ENCODE data around the gene LIMA1.
A peak's percentile ranks its signal among the peaks of the same experiment; 100 is the strongest.
"Not testable (repeated sequence)": the region's sequence is repeated elsewhere in the genome, so short reads cannot be mapped to it uniquely, and the experiment has no call there.

The LIMA1 gene

GRCh38 chr12:50283229-50283923, at the start of gene LIMA1:
Gene LIMA1, minus strand, starts transcription at chr12:50283520. Its CDS starts 34,769 bp downstream, at chr12:50248751.
- peak; percentile 95 for DNase-seq

GRCh38 chr12:50331745-50332144, 48.4 kb upstream of the LIMA1 start:
- no peak for DNase-seq

DNA sequence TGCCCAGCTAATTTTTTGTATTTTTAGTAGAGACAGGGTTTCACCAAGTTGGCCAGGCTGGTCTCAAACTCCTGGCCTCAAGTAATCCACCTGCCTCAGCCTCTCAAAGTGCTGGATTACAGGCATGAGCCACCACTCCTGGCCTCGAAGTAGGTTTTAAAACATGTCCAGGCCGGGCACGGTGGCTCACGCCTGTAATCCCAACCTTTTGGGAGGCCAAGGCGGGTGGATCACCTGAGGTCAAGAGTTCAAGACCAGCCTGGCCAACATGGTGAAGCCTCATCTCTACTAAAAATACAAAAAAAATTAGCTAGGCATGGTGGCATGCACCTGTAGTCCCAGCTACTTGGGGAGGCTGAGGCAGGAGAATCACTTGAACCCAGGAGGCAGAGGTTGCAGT, 45.3 kb upstream of the LIMA1 start:
- DNase-seq = not testable (repeated sequence)

DNA sequence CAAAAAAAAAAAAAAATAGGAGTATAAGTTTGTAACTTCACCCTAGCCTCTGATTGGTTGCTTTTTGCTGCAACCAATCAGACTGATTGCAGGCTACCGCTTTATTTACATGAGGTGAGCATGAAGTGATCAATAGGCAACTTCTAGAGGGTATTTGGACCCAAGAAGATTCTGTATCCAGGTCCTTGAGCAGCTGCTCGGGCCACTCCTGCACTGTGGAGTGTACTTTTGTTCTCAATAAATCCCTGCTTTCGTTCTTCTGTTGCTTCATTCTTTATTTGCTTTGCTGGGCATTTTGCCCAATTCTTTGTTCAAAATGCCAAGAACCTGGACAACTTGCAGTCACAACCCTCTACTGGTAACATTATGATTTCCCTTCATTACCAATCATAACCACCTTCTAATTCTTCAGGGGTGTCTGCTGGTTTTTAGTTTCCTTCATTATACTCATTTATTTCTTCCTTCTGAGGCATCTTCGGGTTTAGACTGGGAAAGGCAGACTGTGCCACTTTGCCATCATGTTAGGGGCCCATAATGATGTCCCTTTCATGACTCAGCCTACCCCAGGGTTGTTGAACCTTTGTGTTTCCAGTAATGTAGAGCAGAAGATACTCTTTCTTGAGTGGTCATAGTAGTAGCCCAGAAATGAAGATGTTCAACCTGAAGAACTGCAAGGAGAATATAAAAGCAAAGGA, 43.4 kb upstream of the LIMA1 start:
- no peak for DNase-seq

DNA sequence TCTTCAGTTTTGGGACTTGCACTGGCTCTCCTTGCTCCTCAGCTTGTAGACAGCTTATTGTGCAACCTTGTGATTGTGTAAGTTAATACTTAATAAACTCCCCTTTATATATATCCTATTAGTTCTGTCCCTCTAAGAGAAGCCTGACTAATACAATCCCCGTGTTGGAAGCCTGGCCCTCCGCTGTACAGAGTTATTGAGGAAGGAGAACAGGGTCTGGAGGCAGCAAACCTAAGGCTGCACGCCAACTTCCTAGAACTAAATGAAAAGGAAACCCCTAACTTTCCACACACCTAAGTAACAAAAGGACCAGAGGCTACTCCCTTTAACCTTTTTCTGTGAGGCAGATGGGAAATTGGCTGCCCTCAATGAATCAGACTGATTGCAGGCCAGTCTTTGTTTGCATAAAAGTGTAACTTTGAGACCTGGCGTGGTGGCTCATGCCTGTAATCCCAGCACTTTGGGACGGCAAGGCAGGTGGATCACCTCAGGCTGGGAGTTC, 42.6 kb upstream of the LIMA1 start:
- no peak for DNase-seq

- not testable (repeated sequence) for DNase-seq
These were observed 41.5 kb upstream of the LIMA1 start for GRCh38 chr12:50324770-50325169.

DNA sequence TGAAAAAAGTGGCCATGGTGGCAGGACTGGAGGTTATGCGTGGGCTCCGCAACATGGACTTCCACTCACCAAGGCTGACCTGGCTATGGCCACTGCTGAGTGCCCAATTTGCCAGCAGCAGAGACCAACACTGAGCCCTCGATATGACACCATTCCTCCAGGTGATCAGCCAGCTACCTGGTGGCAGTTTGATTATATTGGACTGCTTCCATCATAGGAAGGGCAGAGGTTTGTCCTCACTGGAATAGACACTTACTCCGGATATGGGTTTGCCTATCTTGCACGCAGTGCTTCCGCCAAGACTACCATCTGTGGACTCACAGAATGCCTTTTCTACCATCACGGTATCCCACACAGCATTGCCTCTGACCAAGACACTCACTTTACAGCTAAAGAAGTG, 40.8 kb upstream of the LIMA1 start:
- DNase-seq = not testable (repeated sequence)

DNA sequence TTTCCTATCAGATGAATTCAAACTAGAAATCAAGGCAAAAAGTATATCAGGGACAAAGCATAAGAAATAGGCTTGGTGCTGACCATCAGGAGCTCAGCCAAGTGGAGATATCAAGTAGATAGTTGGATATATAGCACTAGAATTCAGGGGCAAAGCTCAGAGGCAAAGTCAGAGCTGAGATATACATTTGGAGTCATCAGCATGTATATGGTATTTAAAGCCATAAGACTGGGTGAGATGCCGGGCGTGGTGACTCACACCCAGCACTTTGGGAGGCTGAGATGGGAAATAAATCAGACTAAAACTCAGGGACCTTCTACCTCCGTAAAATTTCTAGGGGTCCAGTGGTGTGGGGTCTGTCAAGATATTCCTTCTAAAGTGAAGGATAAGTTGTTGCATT, 38.9 kb upstream of the LIMA1 start:
- no peak for DNase-seq

- no peak for DNase-seq
These were observed 33.9 kb upstream of the LIMA1 start for GRCh38 chr12:50317203-50317602.

DNA sequence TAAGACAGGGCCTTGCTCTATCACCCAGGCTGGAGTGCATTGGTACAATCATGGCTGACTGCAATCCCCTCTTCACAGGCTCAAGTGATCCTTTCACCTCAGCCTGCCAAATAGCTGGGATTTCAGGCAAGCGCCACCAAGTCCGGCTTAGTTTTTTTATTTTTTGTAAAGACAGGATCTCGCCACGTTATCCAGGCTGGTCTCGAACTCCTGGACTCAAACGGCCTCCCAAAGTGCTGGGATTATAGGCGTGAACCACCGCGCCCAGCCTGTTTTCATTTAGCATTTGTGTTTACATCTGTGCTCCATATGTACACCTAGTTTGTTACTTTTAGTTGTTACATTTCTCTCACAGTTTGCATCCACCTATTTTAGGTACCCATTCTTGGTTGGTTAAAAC, 32.5 kb upstream of the LIMA1 start:
- DNase-seq = no peak

DNA sequence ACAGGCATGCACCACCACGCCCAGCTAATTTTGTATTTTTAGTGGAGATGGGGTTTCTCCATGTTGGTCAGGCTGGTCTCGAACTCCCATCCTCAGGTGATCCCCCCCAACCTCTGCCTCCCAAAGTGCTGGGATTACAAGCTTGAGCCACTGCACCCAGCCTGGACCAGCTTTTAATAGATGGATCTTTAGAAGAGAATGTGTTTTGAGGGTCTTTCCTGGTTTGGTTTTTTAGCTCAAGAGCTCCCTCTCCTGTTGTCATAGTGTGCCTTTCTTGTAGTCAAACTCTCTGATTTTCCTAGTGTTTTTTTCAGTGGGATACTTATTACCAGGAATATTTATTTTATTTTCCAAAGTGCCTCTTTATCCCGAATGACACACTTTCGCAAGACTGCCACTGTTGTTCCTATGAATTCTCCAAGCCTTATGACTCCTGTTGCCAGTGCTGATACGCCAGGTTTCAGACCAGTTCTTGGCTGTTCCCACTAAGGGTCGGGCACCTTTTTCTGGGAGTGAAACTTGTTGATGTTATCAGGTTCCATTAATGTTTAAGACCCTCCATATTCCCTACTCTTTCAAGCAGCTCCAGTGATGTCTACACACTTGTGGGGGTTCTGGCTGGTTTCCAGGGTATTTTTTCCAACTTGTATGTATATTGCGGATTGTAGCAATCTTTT, 31.5 kb upstream of the LIMA1 start:
- DNase-seq = no peak

GRCh38 chr12:50313971-50314370, 30.7 kb upstream of the LIMA1 start:
- not testable (repeated sequence) for DNase-seq

DNA sequence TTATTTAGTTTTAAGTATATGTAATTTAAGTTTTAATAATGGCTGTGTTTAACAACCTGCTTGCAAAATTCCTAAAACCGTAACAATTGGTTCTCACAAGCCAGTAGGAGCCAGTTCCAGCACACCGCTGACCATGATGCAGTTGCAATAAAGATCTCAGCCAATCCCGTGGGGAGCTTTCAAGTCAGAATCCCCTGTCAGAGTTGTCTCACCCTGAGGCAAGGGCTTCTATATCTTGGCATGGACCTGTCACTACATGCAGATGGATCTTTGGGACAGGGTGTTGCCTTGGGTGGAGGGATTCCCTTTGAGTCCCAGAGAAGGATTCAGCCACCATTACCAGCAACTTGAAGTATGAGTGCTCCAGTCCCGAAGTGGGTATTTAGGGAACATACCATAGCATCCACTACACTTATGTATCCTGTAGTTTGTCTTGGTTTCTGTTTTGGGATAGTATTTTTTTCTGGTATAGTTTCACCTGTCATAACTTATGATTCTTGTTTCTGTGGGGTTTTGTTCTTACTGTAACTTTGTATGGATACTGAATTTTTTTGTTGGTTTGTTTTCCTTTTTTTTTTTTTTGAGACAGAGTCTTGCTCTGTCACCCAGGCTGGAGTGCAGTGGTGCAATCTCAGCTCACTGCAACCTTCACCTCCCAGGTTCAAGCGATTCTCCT, 30.1 kb upstream of the LIMA1 start:
- DNase-seq = no peak

- DNase-seq = not testable (repeated sequence)
These were observed 28.7 kb upstream of the LIMA1 start for GRCh38 chr12:50311858-50312609.

DNA sequence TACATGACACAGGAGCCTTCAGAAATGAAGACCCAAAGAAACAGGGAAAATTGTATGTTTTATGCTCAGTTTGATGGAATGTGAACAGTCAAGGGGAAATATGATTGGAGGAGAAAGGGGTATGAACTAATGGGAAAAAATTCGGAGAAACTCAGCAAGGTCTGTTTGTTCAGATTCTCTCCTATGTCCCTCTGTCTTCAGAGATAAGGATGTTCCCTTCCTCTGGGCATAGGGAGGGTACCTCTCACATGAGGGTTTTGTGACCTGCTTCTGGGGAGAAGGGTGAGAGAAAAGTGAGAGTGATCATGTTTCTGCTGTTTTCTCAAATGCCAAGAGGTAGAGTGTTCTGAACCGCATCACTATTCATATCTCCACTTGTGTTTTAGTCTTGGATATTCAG, 26.6 kb upstream of the LIMA1 start:
- no peak for DNase-seq

GRCh38 chr12:50302686-50303085, 19.4 kb upstream of the LIMA1 start:
- DNase-seq = no peak

DNA sequence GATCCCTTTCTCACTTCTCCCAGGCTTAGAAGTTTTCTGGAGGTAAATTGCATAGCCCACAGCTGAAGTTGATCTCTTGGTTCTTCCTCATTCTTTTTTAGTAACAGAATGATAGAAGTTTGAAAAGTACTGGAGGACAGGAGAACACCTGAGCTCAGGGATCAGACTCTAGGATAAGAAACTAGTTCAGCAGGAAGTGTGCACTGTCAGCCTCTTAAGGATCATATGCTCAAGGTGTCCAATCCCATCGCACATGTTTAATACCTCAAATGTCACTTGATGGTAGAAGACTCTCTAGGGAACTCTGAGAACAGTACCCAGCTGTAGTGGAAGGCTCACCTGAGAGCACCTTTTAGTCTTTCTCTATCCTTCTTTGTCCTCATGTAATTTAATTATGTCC, 14.7 kb upstream of the LIMA1 start:
- no peak for DNase-seq

DNA sequence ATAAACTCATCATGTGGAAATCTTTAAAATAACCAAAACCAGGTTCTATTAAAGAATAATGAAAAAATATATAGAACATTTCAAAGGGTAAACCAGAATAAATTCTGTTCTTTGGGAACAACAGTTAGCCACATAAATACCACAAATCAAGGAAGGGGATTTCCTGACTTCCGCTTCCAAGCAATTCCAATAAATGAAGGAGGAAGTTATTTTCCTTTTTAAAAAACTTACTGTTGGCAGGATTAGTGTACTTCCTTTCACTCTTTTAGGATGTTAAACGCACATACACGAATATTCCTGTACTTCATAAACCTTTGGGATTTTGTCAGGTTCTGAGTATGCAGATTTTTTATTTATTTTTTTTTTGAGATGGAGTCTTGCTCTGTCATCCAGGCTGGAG, 13.7 kb upstream of the LIMA1 start:
- no peak for DNase-seq

DNA sequence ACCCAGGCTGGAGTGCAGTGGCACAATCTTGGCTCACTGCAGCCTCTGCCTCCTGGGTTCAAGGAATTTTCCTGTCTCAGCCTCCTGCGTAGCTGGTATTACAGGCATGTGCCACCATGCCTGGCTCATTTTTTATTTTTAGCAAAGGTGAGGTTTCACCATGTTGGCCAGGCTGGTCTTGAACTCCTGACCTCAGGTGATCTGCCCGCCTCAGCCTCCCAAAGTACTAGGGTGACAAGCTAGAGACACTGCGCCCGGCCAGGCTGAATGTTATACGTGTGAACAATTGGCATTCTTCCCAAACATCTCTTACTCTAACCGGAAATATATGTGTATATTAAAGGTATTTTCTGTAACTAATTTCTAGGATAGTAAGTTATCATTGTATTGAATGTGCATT, 13.2 kb upstream of the LIMA1 start:
- no peak for DNase-seq

DNA sequence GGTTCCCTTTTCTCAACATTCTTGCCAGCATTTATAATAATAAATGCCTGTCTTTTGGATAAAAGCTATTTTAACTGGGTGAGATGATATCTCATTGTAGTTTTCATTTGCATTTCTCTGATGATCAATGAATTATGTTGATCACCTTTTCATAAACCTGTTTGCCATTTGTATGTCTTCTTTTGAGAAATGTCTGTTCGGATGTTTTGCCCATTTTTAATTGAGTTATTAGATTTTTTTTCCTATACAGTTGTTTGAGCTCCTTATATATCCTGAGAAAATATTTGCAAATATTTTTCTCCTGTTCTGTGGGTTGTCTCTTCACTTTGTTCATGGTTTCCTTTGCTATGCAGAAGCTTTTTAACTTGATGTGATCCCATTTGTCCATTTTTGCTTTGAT, 8.1 kb upstream of the LIMA1 start:
- no peak for DNase-seq

- DNase-seq = not testable (repeated sequence)
These were observed 7.4 kb upstream of the LIMA1 start for GRCh38 chr12:50290692-50291091.

- no peak for DNase-seq
These were observed 4.0 kb upstream of the LIMA1 start for GRCh38 chr12:50287271-50287670.

- DNase-seq = no peak
These were observed 1.9 kb upstream of the LIMA1 start for GRCh38 chr12:50285253-50285652.
